ENCODE data around the gene CLPTM1. TPM values are rescaled to one million over a fixed set of nuclear protein-coding genes. Genes with fewer than 3 reads are reported as not detected.

CLPTM1 gene
- total and polyA plus RNA-seq, 9 of the 15 experiments (the other 6 are each of a cell fraction or from before 2014, with no cell fraction given): 0.37 to 96.0 (median 27.5) TPM

- no peaks in the 10 kb centered on the region for H3K9me1 ChIP-seq (ENCODE audit: control insufficient read depth, insufficient read depth, low read length)
- no peak overlapping the region for H3K4me3 ChIP-seq
- in situ Hi-C loops (cut with MboI): no loop called here
- 93% methylated on average over 5 of the region's 7 CpGs for WGBS (ENCODE audit: insufficient coverage, low coverage, missing lambda C conversion rate)
- no peak overlapping the region for H3K27ac ChIP-seq (ENCODE audit: extremely low read depth, low read depth, low read length)
- H3K9ac ChIP-seq (ENCODE audit: insufficient read depth in 1 of 2, low read depth in 2 of 2, low read length in 2 of 2): no peak overlapping the region
- POLR2A ChIA-PET: interaction anchor here (0.6 to 1.6 kb wide), 6 partner anchors 9 to 486 kb away, joined by 3 to 4 read pairs (median 3); partner anchors contain the start of gene NECTIN2
- H3K79me2 ChIP-seq (ENCODE audit: control insufficient read depth, insufficient read depth, low read length): no peaks in the 10 kb centered on the region
- peaks cover 83% of the 10 kb centered on the region; the same call in 2 of the 3 replicates for H3K36me3 ChIP-seq (ENCODE audit: control insufficient read depth, insufficient read depth, low read length)
- H4K20me1 ChIP-seq (replicated peaks; ENCODE audit: control insufficient read depth, insufficient read depth, low read length): no peaks in the 10 kb centered on the region; the same call in 1 of the 2 replicates
- BruUV-seq (replicated peaks): no TSS peak
- no peaks in the 10 kb centered on the region for H3K9me3 ChIP-seq (replicated peaks; ENCODE audit: control insufficient read depth, insufficient read depth, low read depth, low read length)
- FAIRE-seq: no peak
- no peak overlapping the region for H3K4me2 ChIP-seq (ENCODE audit: insufficient read depth, low read length)
- CTCF ChIA-PET (ENCODE audit: low intra/inter-chr PET ratio): no interaction called here
- no peak for DNase-seq (ENCODE audit: extremely low read depth in 1 of 4, low spot score in 3 of 4)
- intact Hi-C loops (cut with micrococcal nuclease): no loop called here
- no peak for ATAC-seq
- no peak overlapping the region for H2AFZ ChIP-seq (ENCODE audit: low read depth, low read length)
- H3K4me1 ChIP-seq (replicated peaks in 1 of 2; ENCODE audit: control insufficient read depth in 2 of 2, insufficient read depth in 2 of 2, low read length in 2 of 2): peaks cover 0 to 12% of the 10 kb centered on the region in 2 experiments; a peak in 2 of 5 replicates
- TF ChIP-seq MCM5 (IDR thresholded peaks at IDR 0.05; ENCODE audit: low read depth) (no peak), LEF1 (IDR thresholded peaks at IDR 0.05) (no peak), ZNF143 (CRISPR knock-in tag; IDR thresholded peaks at IDR 0.05) (no peak), ZNF41 (CRISPR knock-in tag; conservative IDR thresholded peaks at IDR 0.05) (no peak), NFIX (CRISPR knock-in tag; IDR thresholded peaks at IDR 0.05; ENCODE audit: low read depth) (no peak), ETV6 (IDR thresholded peaks at IDR 0.05; ENCODE audit: borderline replicate concordance in 1 of 2, low read depth in 2 of 2, low read length in 1 of 2) (no peak), ETV6 (CRISPR knock-in tag; IDR thresholded peaks at IDR 0.05; ENCODE audit: borderline replicate concordance) (no peak), POLR3G (IDR thresholded peaks at IDR 0.05; ENCODE audit: extremely low read depth, insufficient read length, insufficient replicate concordance) (no peak), ZNF24 (IDR thresholded peaks at IDR 0.05) (no peak), U2AF1 (optimal IDR thresholded peaks at IDR 0.05; ENCODE audit: low read depth, low read length) (no peak), EGR1 (conservative IDR thresholded peaks at IDR 0.05) (no peak), ZNF75A (CRISPR knock-in tag; IDR thresholded peaks at IDR 0.05) (no peak), BCOR (IDR thresholded peaks at IDR 0.05) (no peak), STAT6 (CRISPR knock-in tag; IDR thresholded peaks at IDR 0.05) (no peak), NR2F6 (CRISPR knock-in tag; IDR thresholded peaks at IDR 0.05) (no peak)
- H3K27me3 ChIP-seq (ENCODE audit: control insufficient read depth in 2 of 2, insufficient read depth in 2 of 2, low read length in 2 of 2): no peaks in the 10 kb centered on the region
These were observed 31.2 kb downstream of the CLPTM1 start for GRCh38 chr19:44986389-44986788.

All from K562 (cell line).